Hepatocyte (in vitro differentiated cells): ENCODE results near the gene SLC37A1.

Experiments
- EZH2 ChIP-seq: fragments of 200-600 bp; sonication (generic); IDR thresholded peaks from 2 replicates; pipeline ENCODE4 v1.6.1; 2016; ENCODE audit warnings: antibody characterized with exemption, mild to moderate bottlenecking, borderline replicate concordance
- TF ChIP-seq, protein P1 (sequence below): fragments of 200-600 bp; sonication (generic); IDR thresholded peaks from 2 replicates; pipeline ENCODE4 v1.5.1; 2016; ENCODE audit warnings: antibody characterized with exemption, mild to moderate bottlenecking; ENCODE audit not compliant: poor library complexity

DNA sequence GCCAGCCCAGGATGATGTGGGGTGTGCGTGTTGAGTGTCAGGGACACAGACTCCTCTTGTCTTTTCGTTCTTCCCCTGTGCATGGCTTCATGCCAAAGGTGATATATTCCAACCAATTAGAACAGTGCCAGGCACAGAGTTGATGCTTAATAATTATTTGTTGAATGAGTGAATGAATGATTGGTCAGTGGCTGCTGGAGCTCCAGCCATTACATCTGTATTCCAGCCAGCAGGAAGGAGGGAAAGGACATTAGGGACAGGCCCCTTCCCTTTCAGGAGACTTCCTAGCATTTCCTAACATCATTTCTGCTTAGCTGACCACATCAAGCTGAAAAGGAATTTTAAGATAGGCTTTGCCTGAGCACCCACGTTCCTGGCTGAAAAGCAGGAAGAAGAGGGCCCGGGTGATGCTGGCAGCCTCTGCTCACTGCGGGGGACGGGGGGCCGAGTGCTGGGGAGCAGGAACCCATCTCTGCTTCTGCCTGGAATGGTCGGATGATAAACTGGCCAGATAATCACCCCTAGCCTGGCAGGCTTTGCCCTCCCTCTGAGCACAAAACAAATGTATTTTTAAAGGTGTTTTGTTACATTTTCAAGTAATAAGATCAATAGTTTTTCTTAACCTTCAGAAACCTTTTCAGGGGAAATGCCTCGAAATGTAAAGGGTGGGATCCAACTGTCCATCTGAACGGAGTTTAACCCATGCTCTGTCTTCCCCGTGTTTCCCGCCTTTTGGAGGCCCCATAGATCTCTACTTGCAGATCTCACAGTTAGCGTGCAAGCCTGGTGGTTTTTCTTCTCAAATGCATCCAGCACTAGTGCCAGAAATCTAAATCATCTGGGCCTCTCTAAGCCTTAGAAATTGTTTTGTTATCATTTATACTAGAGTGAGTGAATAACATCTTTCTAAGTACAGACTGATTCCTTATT is 39.0 kb downstream of the SLC37A1 start:
- TF ChIP-seq, protein P1, sequence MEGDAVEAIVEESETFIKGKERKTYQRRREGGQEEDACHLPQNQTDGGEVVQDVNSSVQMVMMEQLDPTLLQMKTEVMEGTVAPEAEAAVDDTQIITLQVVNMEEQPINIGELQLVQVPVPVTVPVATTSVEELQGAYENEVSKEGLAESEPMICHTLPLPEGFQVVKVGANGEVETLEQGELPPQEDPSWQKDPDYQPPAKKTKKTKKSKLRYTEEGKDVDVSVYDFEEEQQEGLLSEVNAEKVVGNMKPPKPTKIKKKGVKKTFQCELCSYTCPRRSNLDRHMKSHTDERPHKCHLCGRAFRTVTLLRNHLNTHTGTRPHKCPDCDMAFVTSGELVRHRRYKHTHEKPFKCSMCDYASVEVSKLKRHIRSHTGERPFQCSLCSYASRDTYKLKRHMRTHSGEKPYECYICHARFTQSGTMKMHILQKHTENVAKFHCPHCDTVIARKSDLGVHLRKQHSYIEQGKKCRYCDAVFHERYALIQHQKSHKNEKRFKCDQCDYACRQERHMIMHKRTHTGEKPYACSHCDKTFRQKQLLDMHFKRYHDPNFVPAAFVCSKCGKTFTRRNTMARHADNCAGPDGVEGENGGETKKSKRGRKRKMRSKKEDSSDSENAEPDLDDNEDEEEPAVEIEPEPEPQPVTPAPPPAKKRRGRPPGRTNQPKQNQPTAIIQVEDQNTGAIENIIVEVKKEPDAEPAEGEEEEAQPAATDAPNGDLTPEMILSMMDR = no peak
- no peak for TF ChIP-seq EZH2
